Measurements from ENCODE around the gene COQ9. TPM values are rescaled to one million over a fixed set of nuclear protein-coding genes. Genes with fewer than 3 reads are reported as not detected.

The COQ9 gene
- total and polyA plus RNA-seq, 2 experiments from 2014 or later, result 26.6 to 36.3 TPM

- TF ChIP-seq, protein P1, sequence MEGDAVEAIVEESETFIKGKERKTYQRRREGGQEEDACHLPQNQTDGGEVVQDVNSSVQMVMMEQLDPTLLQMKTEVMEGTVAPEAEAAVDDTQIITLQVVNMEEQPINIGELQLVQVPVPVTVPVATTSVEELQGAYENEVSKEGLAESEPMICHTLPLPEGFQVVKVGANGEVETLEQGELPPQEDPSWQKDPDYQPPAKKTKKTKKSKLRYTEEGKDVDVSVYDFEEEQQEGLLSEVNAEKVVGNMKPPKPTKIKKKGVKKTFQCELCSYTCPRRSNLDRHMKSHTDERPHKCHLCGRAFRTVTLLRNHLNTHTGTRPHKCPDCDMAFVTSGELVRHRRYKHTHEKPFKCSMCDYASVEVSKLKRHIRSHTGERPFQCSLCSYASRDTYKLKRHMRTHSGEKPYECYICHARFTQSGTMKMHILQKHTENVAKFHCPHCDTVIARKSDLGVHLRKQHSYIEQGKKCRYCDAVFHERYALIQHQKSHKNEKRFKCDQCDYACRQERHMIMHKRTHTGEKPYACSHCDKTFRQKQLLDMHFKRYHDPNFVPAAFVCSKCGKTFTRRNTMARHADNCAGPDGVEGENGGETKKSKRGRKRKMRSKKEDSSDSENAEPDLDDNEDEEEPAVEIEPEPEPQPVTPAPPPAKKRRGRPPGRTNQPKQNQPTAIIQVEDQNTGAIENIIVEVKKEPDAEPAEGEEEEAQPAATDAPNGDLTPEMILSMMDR (conservative IDR thresholded peaks at IDR 0.05; ENCODE audit: low read depth in 2 of 2), result no peak
- TF ChIP-seq ZNF331 (CRISPR knock-in tag; IDR thresholded peaks at IDR 0.05; ENCODE audit: low read depth), result no peak
- no peak for TF ChIP-seq JUNB (IDR thresholded peaks at IDR 0.05; ENCODE audit: unreplicated experiment)
- no peak for TF ChIP-seq EZH2phosphoT487 (IDR thresholded peaks at IDR 0.05; ENCODE audit: unreplicated experiment)
- TF ChIP-seq, protein P2, sequence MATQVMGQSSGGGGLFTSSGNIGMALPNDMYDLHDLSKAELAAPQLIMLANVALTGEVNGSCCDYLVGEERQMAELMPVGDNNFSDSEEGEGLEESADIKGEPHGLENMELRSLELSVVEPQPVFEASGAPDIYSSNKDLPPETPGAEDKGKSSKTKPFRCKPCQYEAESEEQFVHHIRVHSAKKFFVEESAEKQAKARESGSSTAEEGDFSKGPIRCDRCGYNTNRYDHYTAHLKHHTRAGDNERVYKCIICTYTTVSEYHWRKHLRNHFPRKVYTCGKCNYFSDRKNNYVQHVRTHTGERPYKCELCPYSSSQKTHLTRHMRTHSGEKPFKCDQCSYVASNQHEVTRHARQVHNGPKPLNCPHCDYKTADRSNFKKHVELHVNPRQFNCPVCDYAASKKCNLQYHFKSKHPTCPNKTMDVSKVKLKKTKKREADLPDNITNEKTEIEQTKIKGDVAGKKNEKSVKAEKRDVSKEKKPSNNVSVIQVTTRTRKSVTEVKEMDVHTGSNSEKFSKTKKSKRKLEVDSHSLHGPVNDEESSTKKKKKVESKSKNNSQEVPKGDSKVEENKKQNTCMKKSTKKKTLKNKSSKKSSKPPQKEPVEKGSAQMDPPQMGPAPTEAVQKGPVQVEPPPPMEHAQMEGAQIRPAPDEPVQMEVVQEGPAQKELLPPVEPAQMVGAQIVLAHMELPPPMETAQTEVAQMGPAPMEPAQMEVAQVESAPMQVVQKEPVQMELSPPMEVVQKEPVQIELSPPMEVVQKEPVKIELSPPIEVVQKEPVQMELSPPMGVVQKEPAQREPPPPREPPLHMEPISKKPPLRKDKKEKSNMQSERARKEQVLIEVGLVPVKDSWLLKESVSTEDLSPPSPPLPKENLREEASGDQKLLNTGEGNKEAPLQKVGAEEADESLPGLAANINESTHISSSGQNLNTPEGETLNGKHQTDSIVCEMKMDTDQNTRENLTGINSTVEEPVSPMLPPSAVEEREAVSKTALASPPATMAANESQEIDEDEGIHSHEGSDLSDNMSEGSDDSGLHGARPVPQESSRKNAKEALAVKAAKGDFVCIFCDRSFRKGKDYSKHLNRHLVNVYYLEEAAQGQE (IDR thresholded peaks at IDR 0.05; ENCODE audit: unreplicated experiment), result no peak
- no peak for TF ChIP-seq EZH2 (IDR thresholded peaks at IDR 0.05; ENCODE audit: low read depth, unreplicated experiment)
- TF ChIP-seq, protein P3, sequence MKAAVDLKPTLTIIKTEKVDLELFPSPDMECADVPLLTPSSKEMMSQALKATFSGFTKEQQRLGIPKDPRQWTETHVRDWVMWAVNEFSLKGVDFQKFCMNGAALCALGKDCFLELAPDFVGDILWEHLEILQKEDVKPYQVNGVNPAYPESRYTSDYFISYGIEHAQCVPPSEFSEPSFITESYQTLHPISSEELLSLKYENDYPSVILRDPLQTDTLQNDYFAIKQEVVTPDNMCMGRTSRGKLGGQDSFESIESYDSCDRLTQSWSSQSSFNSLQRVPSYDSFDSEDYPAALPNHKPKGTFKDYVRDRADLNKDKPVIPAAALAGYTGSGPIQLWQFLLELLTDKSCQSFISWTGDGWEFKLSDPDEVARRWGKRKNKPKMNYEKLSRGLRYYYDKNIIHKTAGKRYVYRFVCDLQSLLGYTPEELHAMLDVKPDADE (IDR thresholded peaks at IDR 0.05), result no peak
- no peak for TF ChIP-seq CREB1 (CRISPR knock-in tag; IDR thresholded peaks at IDR 0.05; ENCODE audit: low read depth)
- no peak for TF ChIP-seq STAT1 (IDR thresholded peaks at IDR 0.05; ENCODE audit: unreplicated experiment)
- no peak for TF ChIP-seq NANOG (IDR thresholded peaks at IDR 0.05; ENCODE audit: borderline replicate concordance)
- no peak for TF ChIP-seq POLR2AphosphoS5 (IDR thresholded peaks at IDR 0.05; ENCODE audit: low read depth)
- TF ChIP-seq, protein P4, sequence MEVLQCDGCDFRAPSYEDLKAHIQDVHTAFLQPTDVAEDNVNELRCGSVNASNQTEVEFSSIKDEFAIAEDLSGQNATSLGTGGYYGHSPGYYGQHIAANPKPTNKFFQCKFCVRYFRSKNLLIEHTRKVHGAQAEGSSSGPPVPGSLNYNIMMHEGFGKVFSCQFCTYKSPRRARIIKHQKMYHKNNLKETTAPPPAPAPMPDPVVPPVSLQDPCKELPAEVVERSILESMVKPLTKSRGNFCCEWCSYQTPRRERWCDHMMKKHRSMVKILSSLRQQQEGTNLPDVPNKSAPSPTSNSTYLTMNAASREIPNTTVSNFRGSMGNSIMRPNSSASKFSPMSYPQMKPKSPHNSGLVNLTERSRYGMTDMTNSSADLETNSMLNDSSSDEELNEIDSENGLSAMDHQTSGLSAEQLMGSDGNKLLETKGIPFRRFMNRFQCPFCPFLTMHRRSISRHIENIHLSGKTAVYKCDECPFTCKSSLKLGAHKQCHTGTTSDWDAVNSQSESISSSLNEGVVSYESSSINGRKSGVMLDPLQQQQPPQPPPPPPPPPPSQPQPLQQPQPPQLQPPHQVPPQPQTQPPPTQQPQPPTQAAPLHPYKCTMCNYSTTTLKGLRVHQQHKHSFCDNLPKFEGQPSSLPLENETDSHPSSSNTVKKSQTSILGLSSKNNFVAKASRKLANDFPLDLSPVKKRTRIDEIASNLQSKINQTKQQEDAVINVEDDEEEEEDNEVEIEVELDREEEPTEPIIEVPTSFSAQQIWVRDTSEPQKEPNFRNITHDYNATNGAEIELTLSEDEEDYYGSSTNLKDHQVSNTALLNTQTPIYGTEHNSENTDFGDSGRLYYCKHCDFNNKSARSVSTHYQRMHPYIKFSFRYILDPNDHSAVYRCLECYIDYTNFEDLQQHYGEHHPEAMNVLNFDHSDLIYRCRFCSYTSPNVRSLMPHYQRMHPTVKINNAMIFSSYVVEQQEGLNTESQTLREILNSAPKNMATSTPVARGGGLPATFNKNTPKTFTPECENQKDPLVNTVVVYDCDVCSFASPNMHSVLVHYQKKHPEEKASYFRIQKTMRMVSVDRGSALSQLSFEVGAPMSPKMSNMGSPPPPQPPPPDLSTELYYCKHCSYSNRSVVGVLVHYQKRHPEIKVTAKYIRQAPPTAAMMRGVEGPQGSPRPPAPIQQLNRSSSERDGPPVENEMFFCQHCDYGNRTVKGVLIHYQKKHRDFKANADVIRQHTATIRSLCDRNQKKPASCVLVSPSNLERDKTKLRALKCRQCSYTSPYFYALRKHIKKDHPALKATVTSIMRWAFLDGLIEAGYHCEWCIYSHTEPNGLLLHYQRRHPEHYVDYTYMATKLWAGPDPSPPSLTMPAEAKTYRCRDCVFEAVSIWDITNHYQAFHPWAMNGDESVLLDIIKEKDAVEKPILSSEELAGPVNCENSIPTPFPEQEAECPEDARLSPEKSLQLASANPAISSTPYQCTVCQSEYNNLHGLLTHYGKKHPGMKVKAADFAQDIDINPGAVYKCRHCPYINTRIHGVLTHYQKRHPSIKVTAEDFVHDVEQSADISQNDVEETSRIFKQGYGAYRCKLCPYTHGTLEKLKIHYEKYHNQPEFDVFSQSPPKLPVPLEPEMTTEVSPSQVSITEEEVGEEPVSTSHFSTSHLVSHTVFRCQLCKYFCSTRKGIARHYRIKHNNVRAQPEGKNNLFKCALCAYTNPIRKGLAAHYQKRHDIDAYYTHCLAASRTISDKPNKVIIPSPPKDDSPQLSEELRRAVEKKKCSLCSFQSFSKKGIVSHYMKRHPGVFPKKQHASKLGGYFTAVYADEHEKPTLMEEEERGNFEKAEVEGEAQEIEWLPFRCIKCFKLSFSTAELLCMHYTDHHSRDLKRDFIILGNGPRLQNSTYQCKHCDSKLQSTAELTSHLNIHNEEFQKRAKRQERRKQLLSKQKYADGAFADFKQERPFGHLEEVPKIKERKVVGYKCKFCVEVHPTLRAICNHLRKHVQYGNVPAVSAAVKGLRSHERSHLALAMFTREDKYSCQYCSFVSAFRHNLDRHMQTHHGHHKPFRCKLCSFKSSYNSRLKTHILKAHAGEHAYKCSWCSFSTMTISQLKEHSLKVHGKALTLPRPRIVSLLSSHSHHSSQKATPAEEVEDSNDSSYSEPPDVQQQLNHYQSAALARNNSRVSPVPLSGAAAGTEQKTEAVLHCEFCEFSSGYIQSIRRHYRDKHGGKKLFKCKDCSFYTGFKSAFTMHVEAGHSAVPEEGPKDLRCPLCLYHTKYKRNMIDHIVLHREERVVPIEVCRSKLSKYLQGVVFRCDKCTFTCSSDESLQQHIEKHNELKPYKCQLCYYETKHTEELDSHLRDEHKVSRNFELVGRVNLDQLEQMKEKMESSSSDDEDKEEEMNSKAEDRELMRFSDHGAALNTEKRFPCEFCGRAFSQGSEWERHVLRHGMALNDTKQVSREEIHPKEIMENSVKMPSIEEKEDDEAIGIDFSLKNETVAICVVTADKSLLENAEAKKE (CRISPR knock-in tag; IDR thresholded peaks at IDR 0.05), result no peak
- TF ChIP-seq ZNF114 (CRISPR knock-in tag; IDR thresholded peaks at IDR 0.05), result no peak
- peaks cover 9% of the 10 kb centered on the region for H3K27me3 Mint-ChIP-seq (ENCODE audit: insufficient read depth, low read depth, poor library complexity)
- ATAC-seq (no peak), DNase-seq (ENCODE audit: low spot score) (no peak)
- H3K27me3 ChIP-seq (ENCODE audit: insufficient read depth), result no peaks in the 10 kb centered on the region
- H3K27ac Mint-ChIP-seq, result no peak overlapping the region
- H3K9me3 Mint-ChIP-seq, result no peaks in the 10 kb centered on the region
- no peaks in the 10 kb centered on the region for H3K4me1 ChIP-seq (ENCODE audit: insufficient read depth)
- H3K9me2 ChIP-seq (ENCODE audit: insufficient read depth), result 0 out of 2 replicates have a peak, but pooled peaks cover 4% of the 10 kb centered on the region
- no peak overlapping the region for H3K27ac ChIP-seq (ENCODE audit: low read depth)
- H3K36me3 ChIP-seq (ENCODE audit: insufficient read depth), result no peaks in the 10 kb centered on the region
- H3F3A ChIP-seq (replicated peaks; ENCODE audit: low read depth), result no peaks in the 10 kb centered on the region
- no peaks in the 10 kb centered on the region for H3K36me3 Mint-ChIP-seq (ENCODE audit: low read depth)
- no peak overlapping the region for H3K4me3 ChIP-seq
- H2AFZ ChIP-seq, result no peak overlapping the region
- H3K79me2 ChIP-seq (replicated peaks; ENCODE audit: insufficient read depth), result no peaks in the 10 kb centered on the region
- no peak overlapping the region; the same call in 2 of the 3 replicates for H3K4me3 Mint-ChIP-seq
- no peak overlapping the region for H3K4me2 ChIP-seq
- no peaks in the 10 kb centered on the region for H4K20me1 ChIP-seq (replicated peaks; ENCODE audit: insufficient read depth)
- peaks cover 5% of the 10 kb centered on the region; the same call in 1 of the 3 replicates for H3K4me1 Mint-ChIP-seq
These were observed 38.2 kb upstream of the COQ9 start for GRCh38 chr16:57409065-57409464.

Data from GM23338 (cell line).